Measurements from ENCODE around the gene HABP4. TPM values are rescaled to one million over a fixed set of nuclear protein-coding genes. Genes with fewer than 3 reads are reported as not detected.

The HABP4 gene
- total and polyA plus RNA-seq, 2 of the 4 experiments (the other 2 are of a cell fraction): 5.2 to 10.6 TPM

DNA sequence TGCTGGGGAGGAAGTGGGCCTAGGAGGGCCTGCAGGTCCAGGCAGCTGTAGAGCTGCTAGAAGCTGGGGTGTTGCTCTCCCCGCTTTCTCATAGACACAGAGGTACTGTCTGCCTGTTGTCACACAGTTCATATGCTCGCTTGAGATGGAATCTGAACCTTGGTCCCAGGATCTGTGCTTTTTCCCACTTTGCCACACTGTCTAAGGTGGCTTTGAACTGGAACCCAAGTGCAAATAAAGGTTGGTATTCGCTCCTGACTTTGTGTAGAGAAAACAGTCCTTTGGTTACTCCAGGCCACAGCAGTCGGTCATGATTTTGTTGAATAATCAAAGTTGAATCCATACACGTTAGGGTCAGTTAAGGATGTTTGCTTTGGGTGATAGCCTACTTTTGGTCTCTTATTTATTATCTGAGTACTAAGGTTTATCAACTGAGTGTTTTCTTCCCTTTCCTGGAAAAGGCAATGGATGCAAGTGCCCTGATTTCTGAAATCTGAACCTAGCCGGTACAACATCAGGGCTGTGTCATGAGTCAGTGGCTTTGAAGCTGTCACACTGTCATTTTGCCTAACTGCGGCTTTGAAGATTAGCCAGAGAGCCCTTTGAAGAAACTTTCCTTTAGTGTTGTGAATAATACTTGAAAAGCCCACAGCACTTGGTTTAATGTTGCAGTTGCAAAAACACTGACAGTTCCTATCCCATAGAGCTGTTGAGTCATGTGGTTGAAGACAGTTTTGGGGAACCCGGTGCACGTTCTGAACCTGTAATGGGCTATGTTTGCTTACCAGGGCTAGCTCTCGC, 41.3 kb downstream of the HABP4 start:
- no peak overlapping the region for H3K23ac ChIP-seq (ENCODE audit: low read depth, low read length)
- no peak overlapping the region for H2AFZ ChIP-seq (replicated peaks; ENCODE audit: low read length, poor library complexity)
- DNase-seq: peak; percentile 77
- no peaks in the 10 kb centered on the region for H3K27me3 ChIP-seq (ENCODE audit: control insufficient read depth, insufficient read depth, low read length)
- H2AK5ac ChIP-seq (ENCODE audit: low read depth, low read length): peak overlapping the region; percentile 53; the same call in 1 of the 2 replicates
- H2BK5ac ChIP-seq (ENCODE audit: low read depth, low read length, poor library complexity, severe bottlenecking): peak overlapping the region; percentile 6
- no peak overlapping the region for H3K56ac ChIP-seq (ENCODE audit: extremely low read depth, insufficient read depth, low read length)
- no peak overlapping the region for H2BK120ac ChIP-seq (ENCODE audit: low read depth, low read length)
- peaks cover 18% of the 10 kb centered on the region for H4K20me1 ChIP-seq (ENCODE audit: insufficient read depth, low read length)
- peak overlapping the region; percentile 51 for H3K4me2 ChIP-seq (ENCODE audit: low read depth, low read length)
- peak overlapping the region; percentile 52 for H2AK9ac ChIP-seq (replicated peaks; ENCODE audit: low read depth, low read length, poor library complexity)
- H3K4ac ChIP-seq (ENCODE audit: low read depth, low read length): peak overlapping the region; percentile 11; the same call in 1 of the 2 replicates
- H3K9me1 ChIP-seq (ENCODE audit: insufficient read depth, low read length): peaks cover 22% of the 10 kb centered on the region
- no peak overlapping the region; the same call in 1 of the 2 replicates for H3K18ac ChIP-seq (ENCODE audit: low read depth, low read length)
- H4K5ac ChIP-seq (ENCODE audit: low read depth, low read length): no peak overlapping the region; the same call in 1 of the 2 replicates
- H3K79me1 ChIP-seq (ENCODE audit: low read depth in 1 of 2, low read length in 2 of 2): peaks cover 2 to 26% of the 10 kb centered on the region in 2 experiments; a peak in 3 of 4 replicates
- intact Hi-C loops (cut with micrococcal nuclease): no loop called here
- BruUV-seq (replicated peaks): no TSS peak
- POLR2A ChIA-PET (ENCODE audit: unreplicated experiment): no interaction called here
- H3K36me3 ChIP-seq (ENCODE audit: control insufficient read depth, insufficient read depth, low read length): peaks cover 22% of the 10 kb centered on the region
- 0 out of 2 replicates have a peak overlapping the region, but pooled peaks have one; percentile 22 for H3K14ac ChIP-seq (replicated peaks; ENCODE audit: low read depth, low read length)
- CTCF ChIA-PET: interaction anchor here (0.5 kb wide), 1 partner anchor 39 kb away, joined by 3 read pairs; no protein-coding TSS in a partner anchor
- 60% methylated on average over 2 of the region's 10 CpGs; no CpG with 5 or more reads in 1 of the 2 experiments for WGBS, 2 experiments (ENCODE audit: extremely low coverage in 2 of 2, insufficient read length in 1 of 2)
- no peak overlapping the region for H4K91ac ChIP-seq (ENCODE audit: insufficient read depth, low read depth, low read length)
- no peak overlapping the region for H3K9ac ChIP-seq (ENCODE audit: low read depth, low read length)
- no peak overlapping the region for H2BK20ac ChIP-seq (ENCODE audit: low read depth, low read length)
- TF ChIP-seq, protein P1, sequence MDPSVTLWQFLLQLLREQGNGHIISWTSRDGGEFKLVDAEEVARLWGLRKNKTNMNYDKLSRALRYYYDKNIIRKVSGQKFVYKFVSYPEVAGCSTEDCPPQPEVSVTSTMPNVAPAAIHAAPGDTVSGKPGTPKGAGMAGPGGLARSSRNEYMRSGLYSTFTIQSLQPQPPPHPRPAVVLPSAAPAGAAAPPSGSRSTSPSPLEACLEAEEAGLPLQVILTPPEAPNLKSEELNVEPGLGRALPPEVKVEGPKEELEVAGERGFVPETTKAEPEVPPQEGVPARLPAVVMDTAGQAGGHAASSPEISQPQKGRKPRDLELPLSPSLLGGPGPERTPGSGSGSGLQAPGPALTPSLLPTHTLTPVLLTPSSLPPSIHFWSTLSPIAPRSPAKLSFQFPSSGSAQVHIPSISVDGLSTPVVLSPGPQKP (IDR thresholded peaks at IDR 0.05; ENCODE audit: borderline replicate concordance, low read depth, low read length): no peak
- TF ChIP-seq RFX5 (IDR thresholded peaks at IDR 0.05; ENCODE audit: low read depth, low read length) (no peak), BHLHE40 (IDR thresholded peaks at IDR 0.05; ENCODE audit: low read depth, low read length) (peak; percentile 46), CEBPB (IDR thresholded peaks at IDR 0.05; ENCODE audit: low read depth, low read length) (0 out of 2 replicates have a peak, but pooled peaks have one; percentile 12), NFE2L2 (IDR thresholded peaks at IDR 0.05; ENCODE audit: low read depth, low read length) (no peak)
- no peak overlapping the region for H2BK15ac ChIP-seq (ENCODE audit: low read depth, low read length)
- dilution Hi-C loops (cut with HindIII; ENCODE audit: low sequenced_read_pairs, unreplicated experiment): no loop called here
- ATAC-seq (ENCODE audit: low read depth): peak; percentile 55
- no peaks in the 10 kb centered on the region for H3K9me3 ChIP-seq (ENCODE audit: control insufficient read depth, insufficient read depth, low read length)
- no peak overlapping the region for H3K4me3 ChIP-seq (ENCODE audit: insufficient read depth, low read depth, low read length)
- peaks cover 27% of the 10 kb centered on the region for H3K4me1 ChIP-seq (ENCODE audit: control insufficient read depth, insufficient read depth, low read length)
- peak overlapping the region; percentile 12; the same call in 1 of the 2 replicates for H3K27ac ChIP-seq (ENCODE audit: insufficient read depth, low read length)
- peak overlapping the region in 1 of 2 experiments; percentile 23; a peak in 1 of 4 replicates for H4K8ac ChIP-seq (ENCODE audit: low read depth in 2 of 2, low read length in 2 of 2)
- in situ Hi-C loops (cut with MboI; ENCODE audit: low sequenced_read_pairs): no loop called here
